ENCODE measurements around the gene IRF6. TPM values are rescaled to one million over a fixed set of nuclear protein-coding genes. Genes with fewer than 3 reads are reported as not detected.

IRF6 gene
- total and polyA plus RNA-seq, 2 of the 8 experiments (the other 6 are each of a cell fraction or from before 2014, with no cell fraction given): 9.6 to 13.4 TPM

- TF ChIP-seq EZH2 (IDR thresholded peaks at IDR 0.05; ENCODE audit: low read depth, low read length, severe bottlenecking): no peak
Observed at GRCh38 chr1:209849388-209849787, 43.4 kb upstream of the IRF6 start (continued).

Data from H1 (cell line).